Vagina (tissue), 2 donors: ENCODE measurements around the gene MACROD2. TPM values are rescaled to one million over a fixed set of nuclear protein-coding genes. Genes with fewer than 3 reads are reported as not detected.

ENCODE experiments used
- DNase-seq, 2 donors: peaks; one replicate each; pipeline ENCODE4 v3.0.0-alpha.2; 2017; ENCODE audit errors: extremely low spot score in 2 of 2
- H3K27ac ChIP-seq: fragments of 200-600 bp; sonication (generic); one replicate; pipeline ENCODE4 v1.5.1; 2019
- H3K27me3 ChIP-seq: fragments of 200-600 bp; sonication (generic); one replicate; pipeline ENCODE4 v1.5.1; 2019
- H3K36me3 ChIP-seq, 2 donors: fragments of 200-600 bp; sonication (generic); one replicate each; pipeline ENCODE4 v1.5.1; 2017 to 2019
- H3K4me1 ChIP-seq: fragments of 200-600 bp; sonication (generic); one replicate; pipeline ENCODE4 v1.5.1; 2019
- H3K4me3 ChIP-seq, 2 donors: fragments of 200-600 bp; sonication (generic); 1 replicate in 1 of 2; 2 replicates in 1 of 2; pipeline ENCODE4 v1.5.1; 2016 to 2019
- H3K9me3 ChIP-seq: fragments of 200-600 bp; sonication (generic); one replicate; pipeline ENCODE4 v1.5.1; 2019
- CTCF ChIP-seq, 3 experiments: fragments of 450-650 bp in 2 of 3; fragments of 200-600 bp in 1 of 3; sonication (generic) in 1 of 3; IDR thresholded peaks; one replicate each; pipeline ENCODE4 v1.5.1; 2017 to 2019; ENCODE audit warnings: antibody characterized with exemption in 3 of 3, mild to moderate bottlenecking in 2 of 3, moderate library complexity in 2 of 3
- POLR2A ChIP-seq, 2 donors: fragments of 450-650 bp; IDR thresholded peaks; one replicate each; pipeline ENCODE4 v1.6.1; 2017; ENCODE audit warnings: antibody characterized with exemption in 2 of 2, mild to moderate bottlenecking in 2 of 2, moderate library complexity in 2 of 2
- POLR2AphosphoS5 ChIP-seq, 2 donors: sonication (generic); formaldehyde crosslinking; IDR thresholded peaks; one replicate each; pipeline ENCODE4 v1.9.0; 2017; ENCODE audit warnings: antibody characterized with exemption in 2 of 2, mild to moderate bottlenecking in 2 of 2, low read depth in 1 of 2; ENCODE audit not compliant: insufficient read depth in 1 of 2
- intact Hi-C: fragments of 100-400 bp; cut with DNase I; formaldehyde crosslinking; loops from one replicate; pipeline ENCODE4 v1.15.1; 2023
- total RNA-seq: library from RNA; depleted of rRNA; stranded (reverse); fragments of >200 nt; gene quantifications from one replicate; pipeline ENCODE4 v1.2.3, GENCODE V29; 2016

Gene MACROD2
- total RNA-seq, 1 donor from 2014 or later, result 12.5 TPM

DNA sequence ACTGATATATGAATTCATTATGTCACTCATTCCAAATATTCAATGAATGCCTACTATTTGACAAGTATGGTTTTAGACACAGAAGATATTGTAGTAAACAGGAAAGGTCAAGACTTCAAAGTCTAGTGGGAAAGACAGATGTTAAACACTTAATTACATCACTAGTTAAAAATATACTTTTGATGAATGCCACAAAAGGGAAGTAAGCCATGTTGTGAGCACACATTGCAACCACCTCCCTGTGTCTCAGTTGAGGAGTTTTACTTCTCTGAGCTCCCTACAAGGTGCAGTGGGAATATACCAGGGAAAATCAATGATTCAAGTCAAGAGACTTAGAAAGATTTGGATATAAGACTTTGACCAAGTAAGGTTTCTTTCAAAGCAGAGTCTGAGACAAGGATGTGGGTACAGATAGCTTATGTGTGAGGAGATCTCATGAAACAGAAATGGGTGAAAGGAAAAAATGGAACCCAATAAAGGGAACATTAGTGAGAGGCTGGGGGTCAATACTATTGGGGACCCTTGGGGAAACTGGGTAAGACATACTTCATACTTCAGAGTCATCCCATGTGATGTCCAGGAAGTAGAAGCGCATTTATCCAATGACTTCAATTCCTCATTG, 2074.2 kb downstream of the MACROD2 start:
- Histone ChIP-seq H3K27me3 (no peaks in the 10 kb centered on the region), H3K4me3 (no peak overlapping the region), H3K27ac (no peak overlapping the region), H3K36me3 (no peaks in the 10 kb centered on the region), H3K9me3 (no peaks in the 10 kb centered on the region), H3K4me1 (no peaks in the 10 kb centered on the region)
- intact Hi-C loops, result no loop called here
- TF ChIP-seq CTCF (IDR thresholded peaks at IDR 0.05) (no peak), POLR2AphosphoS5 (IDR thresholded peaks at IDR 0.05; ENCODE audit: insufficient read depth in 1 of 2, low read depth in 1 of 2) (no peak), POLR2A (IDR thresholded peaks at IDR 0.05) (no peak)
- no peak for DNase-seq

- Histone ChIP-seq H3K4me1 (no peaks in the 10 kb centered on the region), H3K4me3 (no peak overlapping the region), H3K36me3 (no peaks in the 10 kb centered on the region), H3K27me3 (no peaks in the 10 kb centered on the region), H3K27ac (no peak overlapping the region), H3K9me3 (no peaks in the 10 kb centered on the region)
- no peak for TF ChIP-seq CTCF (IDR thresholded peaks at IDR 0.05)
- no peak for TF ChIP-seq POLR2A (IDR thresholded peaks at IDR 0.05)
- no peak for TF ChIP-seq POLR2AphosphoS5 (IDR thresholded peaks at IDR 0.05; ENCODE audit: insufficient read depth in 1 of 2, low read depth in 1 of 2)
- no peak for DNase-seq
- intact Hi-C loops, result no loop called here
These were observed 2076.9 kb downstream of the MACROD2 start for GRCh38 chr20:16072220-16072619.

DNA sequence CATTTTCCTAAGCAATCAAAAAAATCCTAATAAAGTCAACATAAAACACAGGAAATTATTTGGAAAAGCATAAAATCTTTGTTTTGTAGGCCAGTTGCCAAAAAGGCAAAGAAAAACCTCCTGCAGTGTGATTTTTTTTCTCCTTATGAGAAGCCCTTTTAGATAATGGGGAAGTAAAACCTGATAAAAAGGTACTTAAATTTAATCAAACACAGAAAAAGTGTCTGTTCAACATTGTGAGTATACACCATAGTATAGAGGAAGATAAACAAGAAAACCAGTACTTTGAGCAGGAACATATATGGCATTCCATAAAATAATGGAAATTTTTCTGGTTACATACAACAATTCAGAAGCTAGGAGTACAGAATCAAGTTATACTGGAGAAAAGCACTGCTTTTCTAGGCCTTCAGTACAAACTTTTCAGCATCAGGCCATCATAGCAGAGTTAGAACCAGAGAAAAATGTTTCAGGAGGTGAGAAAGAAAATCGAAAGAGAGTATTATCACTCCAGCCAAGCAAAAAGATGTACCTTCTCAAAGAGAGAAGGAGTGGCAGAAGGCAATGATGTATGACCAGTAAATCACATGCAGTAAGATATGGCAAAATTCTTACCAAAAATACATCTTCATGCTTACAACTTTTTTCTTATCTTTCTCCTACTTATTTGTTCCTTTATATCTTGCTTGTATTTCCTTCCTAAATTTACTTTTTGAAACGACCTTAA, 2083.0 kb downstream of the MACROD2 start:
- H3K36me3 ChIP-seq, result no peaks in the 10 kb centered on the region
- intact Hi-C loops, result no loop called here

GRCh38 chr20:16081421-16081820, 2086.1 kb downstream of the MACROD2 start:
- no peaks in the 10 kb centered on the region for H3K9me3 ChIP-seq
- no peak overlapping the region for H3K4me3 ChIP-seq
- intact Hi-C loops, result no loop called here
- no peaks in the 10 kb centered on the region for H3K27me3 ChIP-seq
- no peak overlapping the region for H3K27ac ChIP-seq
- DNase-seq, result no peak
- no peak for TF ChIP-seq POLR2AphosphoS5 (IDR thresholded peaks at IDR 0.05; ENCODE audit: insufficient read depth in 1 of 2, low read depth in 1 of 2)
- TF ChIP-seq POLR2A (IDR thresholded peaks at IDR 0.05), result no peak
- no peak for TF ChIP-seq CTCF (IDR thresholded peaks at IDR 0.05)
- peaks cover 4% of the 10 kb centered on the region for H3K4me1 ChIP-seq
- no peaks in the 10 kb centered on the region for H3K36me3 ChIP-seq

More for the DNA sequence above, 2083.0 kb downstream of the MACROD2 start:
- TF ChIP-seq POLR2A (IDR thresholded peaks at IDR 0.05) (no peak), POLR2AphosphoS5 (IDR thresholded peaks at IDR 0.05; ENCODE audit: insufficient read depth in 1 of 2, low read depth in 1 of 2) (no peak)
- H3K4me3 ChIP-seq, result no peak overlapping the region
- H3K27me3 ChIP-seq, result no peaks in the 10 kb centered on the region
- DNase-seq, result no peak
- no peaks in the 10 kb centered on the region for H3K9me3 ChIP-seq
- H3K27ac ChIP-seq, result no peak overlapping the region
- H3K4me1 ChIP-seq, result peaks cover 4% of the 10 kb centered on the region

GRCh38 chr20:16082051-16082550, 2086.8 kb downstream of the MACROD2 start:
- TF ChIP-seq POLR2A (IDR thresholded peaks at IDR 0.05), result no peak
- TF ChIP-seq CTCF (IDR thresholded peaks at IDR 0.05), result no peak
- TF ChIP-seq POLR2AphosphoS5 (IDR thresholded peaks at IDR 0.05; ENCODE audit: insufficient read depth in 1 of 2, low read depth in 1 of 2), result no peak
- no peak for DNase-seq
- H3K27ac ChIP-seq, result no peak overlapping the region
- H3K27me3 ChIP-seq, result no peaks in the 10 kb centered on the region
- H3K4me1 ChIP-seq, result peaks cover 4% of the 10 kb centered on the region
- no peaks in the 10 kb centered on the region for H3K36me3 ChIP-seq
- H3K9me3 ChIP-seq, result no peaks in the 10 kb centered on the region
- intact Hi-C loops, result no loop called here
- H3K4me3 ChIP-seq, result no peak overlapping the region
